PC-9 (cell line): Measurements from ENCODE around the gene S100A6. TPM values are rescaled to one million over a fixed set of nuclear protein-coding genes. Genes with fewer than 3 reads are reported as not detected.

Source experiments
- BruUV-seq: library from RNA; stranded (reverse); fragments of 400-500 nt; replicated peaks from 2 replicates; lab custom pipeline; 2021; lab: Mats Ljungman, UMichigan
- CTCF ChIA-PET: fragments of 300-600 bp; sonication (Branson Sonifier 250); formaldehyde crosslinking; loops from one replicate; lab custom pipeline; 2022; ENCODE audit warnings: antibody characterized with exemption; lab: Charles Lee
- POLR2A ChIA-PET: fragments of 300-600 bp; sonication (Branson Sonifier 250); formaldehyde crosslinking; loops from one replicate; lab custom pipeline; 2022; ENCODE audit warnings: antibody characterized with exemption; ENCODE audit not compliant: unreplicated experiment; lab: Charles Lee
- DNase-seq, 2 experiments: peaks; one replicate each; pipeline versions ENCODE4 v3.0.0 to v3.0.0-alpha.2; 2015 to 2022; ENCODE audit warnings: mixed read lengths in 1 of 2
- H2AFZ ChIP-seq: fragments of 200-600 bp; sonication (generic); 2 replicates; pipeline ENCODE4 v1.8.1; 2017; ENCODE audit warnings: antibody characterized with exemption
- H3F3A ChIP-seq: fragments of 200-600 bp; sonication (generic); 2 replicates; pipeline ENCODE4 v1.8.1; 2017; ENCODE audit warnings: antibody characterized with exemption, mild to moderate bottlenecking, low read depth; ENCODE audit not compliant: insufficient read depth
- H3K27ac ChIP-seq: fragments of 200-600 bp; sonication (generic); 2 replicates; pipeline ENCODE4 v1.6.1; 2016; ENCODE audit warnings: mixed run types
- H3K27me3 ChIP-seq: fragments of 200-600 bp; sonication (generic); 2 replicates; pipeline ENCODE4 v1.6.1; 2016; ENCODE audit warnings: low read depth, mixed run types; ENCODE audit not compliant: insufficient read depth
- H3K36me3 ChIP-seq: fragments of 200-600 bp; sonication (generic); 2 replicates; pipeline ENCODE4 v1.6.1; 2016; ENCODE audit warnings: low read depth, mixed run types
- H3K4me1 ChIP-seq: fragments of 200-600 bp; sonication (generic); replicated peaks from 2 replicates; pipeline ENCODE4 v1.6.1; 2016; ENCODE audit warnings: mixed run types; ENCODE audit not compliant: insufficient read depth
- H3K4me2 ChIP-seq: fragments of 200-600 bp; sonication (generic); 2 replicates; pipeline ENCODE4 v1.6.1; 2017; ENCODE audit warnings: mixed run types
- H3K4me3 ChIP-seq: fragments of 200-600 bp; sonication (generic); 2 replicates; pipeline ENCODE4 v1.6.1; 2016; ENCODE audit warnings: mixed run types
- H3K79me2 ChIP-seq: fragments of 200-600 bp; sonication (generic); 2 replicates; pipeline ENCODE4 v1.6.1; 2017; ENCODE audit warnings: low read depth, mixed run types
- H3K9me2 ChIP-seq: fragments of 200-600 bp; sonication (generic); 2 replicates; pipeline ENCODE4 v1.8.1; 2017; ENCODE audit warnings: mild to moderate bottlenecking; ENCODE audit not compliant: insufficient read depth
- H3K9me3 ChIP-seq: fragments of 200-600 bp; sonication (generic); 2 replicates; pipeline ENCODE4 v1.8.1; 2016; ENCODE audit warnings: low read depth; ENCODE audit not compliant: insufficient read depth
- H4K20me1 ChIP-seq: fragments of 200-600 bp; sonication (generic); 2 replicates; pipeline ENCODE4 v1.8.1; 2017; ENCODE audit not compliant: insufficient read depth
- CTCF ChIP-seq: fragments of 200-600 bp; sonication (generic); conservative IDR thresholded peaks from 2 replicates; pipeline ENCODE4 v1.6.1; 2017; ENCODE audit warnings: mixed run types, antibody characterized with exemption, mild to moderate bottlenecking, moderate library complexity
- EZH2 ChIP-seq: fragments of 200-600 bp; sonication (generic); IDR thresholded peaks from 2 replicates; pipeline ENCODE4 v1.8.0; 2017; ENCODE audit warnings: antibody characterized with exemption, low read depth
- intact Hi-C: fragments of 100-400 bp; cut with micrococcal nuclease; formaldehyde crosslinking; loops from one replicate; pipeline ENCODE4 v1.10.0; 2022; ENCODE audit not compliant: unreplicated experiment
- total RNA-seq: library from RNA; stranded (reverse); gene quantifications from 2 replicates; pipeline ENCODE4 v1.2.3, GENCODE V29; 2021

The S100A6 gene
- total RNA-seq, 1 experiment from 2014 or later: 994 TPM

GRCh38 chr1:153538315-153538821 lies 2.6 kb upstream of the S100A6 start:
- intact Hi-C loops: loop anchor here (10.0 kb wide), 1 partner anchor 426 kb away; the partner anchor contains the start of genes CREB3L4 and SLC39A1
- no peaks in the 10 kb centered on the region for H3K9me2 ChIP-seq
- peaks cover 84% of the 10 kb centered on the region for H3F3A ChIP-seq
- ChIA-PET POLR2A (no interaction called here), CTCF (no interaction called here)
- TF ChIP-seq EZH2: no peak
- no peak for TF ChIP-seq CTCF
- H3K79me2 ChIP-seq: peaks cover 22% of the 10 kb centered on the region
- no TSS peak for BruUV-seq
- H3K4me1 ChIP-seq: peaks cover 84% of the 10 kb centered on the region
- H3K27ac ChIP-seq: peak overlapping the region; percentile 68
- no peaks in the 10 kb centered on the region for H3K27me3 ChIP-seq
- H4K20me1 ChIP-seq: peaks cover 10% of the 10 kb centered on the region
- peak overlapping the region; percentile 53 for H3K4me2 ChIP-seq
- H3K4me3 ChIP-seq: no peak overlapping the region
- peak in 1 of 2 experiments; percentile 76 for DNase-seq
- no peak overlapping the region for H2AFZ ChIP-seq
- H3K9me3 ChIP-seq: no peaks in the 10 kb centered on the region
- H3K36me3 ChIP-seq: peaks cover 11% of the 10 kb centered on the region

- TF ChIP-seq CTCF (no peak), EZH2 (no peak)
- CTCF ChIA-PET: interaction anchor here (0.6 kb wide), 1 partner anchor 429 kb away, joined by 3 read pairs; no protein-coding TSS in a partner anchor
- no TSS peak for BruUV-seq
Measured at GRCh38 chr1:153537376-153537730, 1.6 kb upstream of the S100A6 start.

GRCh38 chr1:153536671-153537375 lies 1.0 kb upstream of the S100A6 start:
- ChIA-PET CTCF (interaction anchor here (0.6 kb wide), 1 partner anchor 430 kb away, joined by 3 read pairs; no protein-coding TSS in a partner anchor), POLR2A (interaction anchor here (0.7 to 1.3 kb wide), 4 partner anchors 8 to 384 kb away, joined by 3 to 16 read pairs (median 5); partner anchors contain the start of gene S100A16)
- peak overlapping the region; percentile 70 for H3K27ac ChIP-seq
- H4K20me1 ChIP-seq: peaks cover 10% of the 10 kb centered on the region
- TF ChIP-seq EZH2: no peak
- TF ChIP-seq CTCF: no peak
- DNase-seq: peak; percentile 63 to 68
- peak overlapping the region; percentile 86 for H3K4me2 ChIP-seq
- H3F3A ChIP-seq: peaks cover 82% of the 10 kb centered on the region
- peaks cover 82% of the 10 kb centered on the region for H3K4me1 ChIP-seq
- H3K27me3 ChIP-seq: no peaks in the 10 kb centered on the region
- peak overlapping the region; percentile 18; the same call in 1 of the 2 replicates for H2AFZ ChIP-seq
- H3K9me3 ChIP-seq: no peaks in the 10 kb centered on the region
- TSS peak; percentile 63 for BruUV-seq
- no peaks in the 10 kb centered on the region for H3K9me2 ChIP-seq
- intact Hi-C loops: loop anchor here (1.0 to 10.0 kb wide), 2 partner anchors 7 to 428 kb away; partner anchors contain the start of genes CREB3L4 and SLC39A1
- H3K4me3 ChIP-seq: peak overlapping the region; percentile 85
- peaks cover 11% of the 10 kb centered on the region for H3K36me3 ChIP-seq
- H3K79me2 ChIP-seq: peaks cover 21% of the 10 kb centered on the region

More at GRCh38 chr1:153537376-153537730, 1.6 kb upstream of the S100A6 start:
- Histone ChIP-seq H3K4me2 (peak overlapping the region; percentile 86), H3K36me3 (peaks cover 11% of the 10 kb centered on the region), H3K9me2 (no peaks in the 10 kb centered on the region), H3K27ac (no peak overlapping the region), H4K20me1 (peaks cover 10% of the 10 kb centered on the region), H3K9me3 (no peaks in the 10 kb centered on the region), H2AFZ (no peak overlapping the region), H3K4me3 (no peak overlapping the region), H3K4me1 (peaks cover 84% of the 10 kb centered on the region), H3K27me3 (no peaks in the 10 kb centered on the region), H3K79me2 (peaks cover 21% of the 10 kb centered on the region), H3F3A (peaks cover 83% of the 10 kb centered on the region)
- intact Hi-C loops: loop anchor here (10.0 kb wide), 1 partner anchor 427 kb away; the partner anchor contains the start of genes CREB3L4 and SLC39A1
- POLR2A ChIA-PET: no interaction called here
- no peak for DNase-seq
